ENCODE results near the gene ZFYVE16.

- TF ChIP-seq CTCF (IDR thresholded peaks at IDR 0.05) = no peak
- no peak for TF ChIP-seq POLR2A (IDR thresholded peaks at IDR 0.05)
Observed at GRCh38 chr5:80438739-80439138, 30.9 kb downstream of the ZFYVE16 start.

Data from heart left ventricle (tissue), 13 donors.